ENCODE data around the gene SLC7A5. TPM values are rescaled to one million over a fixed set of nuclear protein-coding genes. Genes with fewer than 3 reads are reported as not detected.

Gene SLC7A5
- total RNA-seq, 1 donor from 2014 or later = 13.5 TPM

DNA sequence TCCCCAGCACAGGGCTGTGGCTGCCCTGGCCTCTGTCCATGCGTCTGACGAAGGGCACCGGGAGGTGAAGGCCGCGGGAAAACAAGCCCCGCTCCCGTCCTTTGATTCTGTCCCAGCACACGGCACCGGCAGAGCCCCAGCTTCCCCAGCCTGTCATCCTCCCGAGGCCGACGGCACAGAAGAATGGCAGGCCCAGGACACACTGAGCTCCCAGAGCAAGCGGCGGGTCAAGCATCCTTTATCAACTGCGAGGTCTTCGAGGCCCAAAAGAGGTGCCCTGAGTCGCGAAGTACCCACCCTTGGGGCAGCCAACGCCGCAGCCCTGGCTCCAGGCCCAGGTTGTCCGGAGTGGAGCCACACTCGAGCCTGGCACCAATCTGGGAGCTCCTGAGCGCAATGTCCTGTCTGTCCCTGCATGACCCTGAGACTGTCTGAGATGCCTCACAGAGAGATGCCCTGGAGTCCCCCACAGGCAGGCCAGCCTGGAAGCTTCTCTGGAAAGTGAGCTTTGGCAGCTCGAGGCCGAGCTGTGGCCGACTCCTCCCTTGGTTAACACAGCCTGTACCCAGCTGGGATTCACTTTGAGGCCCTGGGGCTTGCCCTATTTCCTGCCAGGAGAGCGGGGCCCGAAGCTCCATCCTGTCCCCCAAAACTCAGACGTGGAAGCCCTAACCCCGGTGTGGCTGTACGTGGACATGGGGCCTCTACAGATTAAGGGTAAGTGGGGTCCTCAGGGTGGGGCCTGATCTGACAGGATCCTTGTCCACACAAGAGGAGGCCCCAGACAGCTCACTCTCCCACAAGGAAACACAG lies 23.3 kb downstream of the SLC7A5 start:
- ATAC-seq = no peak
- intact Hi-C loops (cut with DNase I) = no loop called here
- H3K27me3 ChIP-seq = no peaks in the 10 kb centered on the region
- H3K27ac ChIP-seq = no peak overlapping the region
- peaks cover 9% of the 10 kb centered on the region for H3K4me1 ChIP-seq
- DNase-seq = no peak
- TF ChIP-seq CTCF (IDR thresholded peaks at IDR 0.05) = no peak
- peaks cover 1% of the 10 kb centered on the region for H3K36me3 ChIP-seq
- H3K9me3 ChIP-seq = no peaks in the 10 kb centered on the region
- no peak overlapping the region for H3K4me3 ChIP-seq

DNA sequence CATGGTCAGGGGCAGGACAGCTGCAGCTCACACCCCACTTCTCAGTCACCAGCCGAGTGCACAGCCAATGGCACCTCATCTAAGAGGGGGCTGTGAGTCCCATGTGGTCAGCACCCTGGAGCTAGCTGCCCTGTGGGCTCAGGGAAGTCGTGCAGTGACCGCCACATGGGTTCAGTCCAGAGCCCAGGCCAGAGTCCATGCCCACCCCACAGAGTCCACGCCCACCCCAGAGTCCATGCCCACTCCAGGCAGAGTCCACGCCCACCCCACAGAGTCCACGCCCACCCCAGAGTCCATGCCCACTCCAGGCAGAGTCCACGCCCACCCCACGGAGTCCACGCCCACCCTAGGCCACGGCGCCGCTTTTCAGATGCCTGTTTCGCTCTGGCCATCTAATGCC lies 24.1 kb downstream of the SLC7A5 start:
- intact Hi-C loops (cut with DNase I) = no loop called here
- Histone ChIP-seq H3K27me3 (no peaks in the 10 kb centered on the region), H3K36me3 (peaks cover 4% of the 10 kb centered on the region), H3K9me3 (no peaks in the 10 kb centered on the region), H3K4me1 (peaks cover 3% of the 10 kb centered on the region), H3K4me3 (no peak overlapping the region), H3K27ac (no peak overlapping the region)
- no peak for DNase-seq
- no peak for TF ChIP-seq CTCF (IDR thresholded peaks at IDR 0.05)
- ATAC-seq = no peak

- ATAC-seq (no peak), DNase-seq (no peak)
- H3K4me3 ChIP-seq = no peak overlapping the region
- H3K4me1 ChIP-seq = no peaks in the 10 kb centered on the region
- TF ChIP-seq CTCF (IDR thresholded peaks at IDR 0.05) = no peak
- peaks cover 5% of the 10 kb centered on the region for H3K36me3 ChIP-seq
- intact Hi-C loops (cut with DNase I) = no loop called here
- H3K27ac ChIP-seq = no peak overlapping the region
- H3K27me3 ChIP-seq = no peaks in the 10 kb centered on the region
- H3K9me3 ChIP-seq = no peaks in the 10 kb centered on the region
Measured at GRCh38 chr16:87844809-87845208, 24.5 kb downstream of the SLC7A5 start.

- H3K9me3 ChIP-seq = no peaks in the 10 kb centered on the region
- no peak overlapping the region for H3K4me3 ChIP-seq
- TF ChIP-seq CTCF (IDR thresholded peaks at IDR 0.05) = no peak
- no peak overlapping the region for H3K27ac ChIP-seq
- intact Hi-C loops (cut with DNase I) = no loop called here
- H3K4me1 ChIP-seq = no peaks in the 10 kb centered on the region
- ATAC-seq (no peak), DNase-seq (peak; percentile 58)
- H3K36me3 ChIP-seq = peaks cover 11% of the 10 kb centered on the region
- H3K27me3 ChIP-seq = no peaks in the 10 kb centered on the region
Measured at GRCh38 chr16:87844120-87844733, 25.1 kb downstream of the SLC7A5 start.

DNA sequence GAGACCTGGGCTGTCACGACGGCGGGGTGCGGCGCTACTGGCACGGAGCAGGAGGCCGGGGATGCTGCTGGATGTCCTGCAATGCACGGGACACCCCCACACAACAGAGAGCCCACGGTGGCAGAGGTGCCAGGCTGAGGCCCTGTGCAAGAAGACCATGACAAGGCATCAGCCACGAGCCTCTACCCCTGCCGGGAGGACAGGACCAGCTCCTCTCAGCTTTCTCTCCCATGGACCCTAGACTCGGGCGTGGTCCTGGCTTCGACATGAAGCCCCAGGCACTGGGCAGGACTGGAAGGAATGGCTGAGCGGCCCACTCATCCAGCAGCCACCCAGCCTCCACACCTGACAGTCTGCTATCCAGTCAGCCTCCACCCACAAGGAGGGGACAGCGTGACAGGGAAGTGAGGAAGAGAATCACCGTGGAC lies 25.6 kb downstream of the SLC7A5 start:
- H3K27me3 ChIP-seq = no peaks in the 10 kb centered on the region
- H3K4me1 ChIP-seq = no peaks in the 10 kb centered on the region
- H3K36me3 ChIP-seq = peaks cover 16% of the 10 kb centered on the region
- no peak overlapping the region for H3K4me3 ChIP-seq
- ATAC-seq (no peak), DNase-seq (no peak)
- H3K27ac ChIP-seq = no peak overlapping the region
- intact Hi-C loops (cut with DNase I) = no loop called here
- no peaks in the 10 kb centered on the region for H3K9me3 ChIP-seq
- TF ChIP-seq CTCF (IDR thresholded peaks at IDR 0.05) = no peak
